ENCODE measurements around the gene CD300E.
"Not testable (repeated sequence)": the region's sequence is repeated elsewhere in the genome, so short reads cannot be mapped to it uniquely, and the experiment has no call there.

Gene CD300E

DNA sequence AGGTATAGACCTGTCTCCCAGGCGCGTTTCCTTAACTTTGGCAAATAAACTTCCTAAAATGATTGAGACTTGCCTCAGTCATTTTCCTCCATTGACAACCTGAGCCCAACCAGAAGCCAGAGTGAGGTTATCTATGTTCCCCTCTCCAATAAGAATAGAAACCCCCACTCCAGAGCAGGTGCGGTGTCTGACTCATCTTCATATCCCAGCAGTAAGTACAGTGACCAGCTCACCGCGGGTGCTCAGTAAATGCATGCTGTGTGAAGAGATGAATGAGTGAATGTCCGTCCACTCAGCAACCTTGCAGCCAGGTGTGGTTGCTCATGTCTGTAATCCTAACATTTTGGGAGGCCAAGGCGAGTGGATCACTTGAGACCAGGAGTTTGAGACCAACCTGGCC is 19.5 kb upstream of the CD300E start:
- no peak overlapping the region for H3K4me3 ChIP-seq (ENCODE audit: low read depth, low read length)
- TF ChIP-seq, protein P1, sequence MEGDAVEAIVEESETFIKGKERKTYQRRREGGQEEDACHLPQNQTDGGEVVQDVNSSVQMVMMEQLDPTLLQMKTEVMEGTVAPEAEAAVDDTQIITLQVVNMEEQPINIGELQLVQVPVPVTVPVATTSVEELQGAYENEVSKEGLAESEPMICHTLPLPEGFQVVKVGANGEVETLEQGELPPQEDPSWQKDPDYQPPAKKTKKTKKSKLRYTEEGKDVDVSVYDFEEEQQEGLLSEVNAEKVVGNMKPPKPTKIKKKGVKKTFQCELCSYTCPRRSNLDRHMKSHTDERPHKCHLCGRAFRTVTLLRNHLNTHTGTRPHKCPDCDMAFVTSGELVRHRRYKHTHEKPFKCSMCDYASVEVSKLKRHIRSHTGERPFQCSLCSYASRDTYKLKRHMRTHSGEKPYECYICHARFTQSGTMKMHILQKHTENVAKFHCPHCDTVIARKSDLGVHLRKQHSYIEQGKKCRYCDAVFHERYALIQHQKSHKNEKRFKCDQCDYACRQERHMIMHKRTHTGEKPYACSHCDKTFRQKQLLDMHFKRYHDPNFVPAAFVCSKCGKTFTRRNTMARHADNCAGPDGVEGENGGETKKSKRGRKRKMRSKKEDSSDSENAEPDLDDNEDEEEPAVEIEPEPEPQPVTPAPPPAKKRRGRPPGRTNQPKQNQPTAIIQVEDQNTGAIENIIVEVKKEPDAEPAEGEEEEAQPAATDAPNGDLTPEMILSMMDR (IDR thresholded peaks at IDR 0.05; ENCODE audit: low read depth, low read length), result no peak

DNA sequence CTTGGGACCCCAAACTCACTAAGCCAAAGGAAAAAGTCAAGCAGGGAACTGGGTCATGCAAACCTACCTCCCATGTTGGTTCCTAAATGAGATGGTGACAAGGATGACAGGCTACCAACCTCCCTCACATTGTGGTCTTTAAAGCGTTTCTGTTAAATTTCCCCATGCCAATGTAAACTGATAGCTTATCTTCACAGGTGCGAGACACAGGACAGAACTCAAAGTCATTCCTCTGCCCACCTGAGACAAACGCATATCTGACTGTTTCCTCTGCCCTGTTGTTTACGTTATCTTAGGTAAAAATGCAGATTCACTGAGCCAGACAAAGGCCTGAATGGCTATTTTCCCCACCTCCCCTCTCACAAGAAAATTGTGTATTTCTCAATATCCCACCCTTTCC is 19.0 kb upstream of the CD300E start:
- no peak overlapping the region for H3K4me3 ChIP-seq (ENCODE audit: low read depth, low read length)
- TF ChIP-seq, protein P1 (IDR thresholded peaks at IDR 0.05; ENCODE audit: low read depth, low read length), result no peak

DNA sequence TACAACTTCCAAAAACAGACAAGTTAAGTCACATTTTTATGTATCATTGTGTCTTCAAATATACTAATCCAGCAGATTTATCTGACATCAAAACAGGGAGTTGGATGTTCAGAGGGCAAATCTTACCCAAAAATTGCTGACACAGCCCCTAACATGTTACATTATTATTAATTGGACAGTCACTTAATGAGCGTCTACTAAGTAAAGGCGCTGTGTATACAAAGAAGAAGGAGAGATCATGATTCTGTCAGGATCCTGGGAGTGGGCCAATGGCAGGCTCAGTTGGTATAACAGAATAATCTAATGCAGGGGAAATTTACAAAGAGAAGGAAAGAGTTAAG is 18.4 kb upstream of the CD300E start:
- TF ChIP-seq, protein P1 (IDR thresholded peaks at IDR 0.05; ENCODE audit: low read depth, low read length), result no peak
- no peak overlapping the region for H3K4me3 ChIP-seq (ENCODE audit: low read depth, low read length)

DNA sequence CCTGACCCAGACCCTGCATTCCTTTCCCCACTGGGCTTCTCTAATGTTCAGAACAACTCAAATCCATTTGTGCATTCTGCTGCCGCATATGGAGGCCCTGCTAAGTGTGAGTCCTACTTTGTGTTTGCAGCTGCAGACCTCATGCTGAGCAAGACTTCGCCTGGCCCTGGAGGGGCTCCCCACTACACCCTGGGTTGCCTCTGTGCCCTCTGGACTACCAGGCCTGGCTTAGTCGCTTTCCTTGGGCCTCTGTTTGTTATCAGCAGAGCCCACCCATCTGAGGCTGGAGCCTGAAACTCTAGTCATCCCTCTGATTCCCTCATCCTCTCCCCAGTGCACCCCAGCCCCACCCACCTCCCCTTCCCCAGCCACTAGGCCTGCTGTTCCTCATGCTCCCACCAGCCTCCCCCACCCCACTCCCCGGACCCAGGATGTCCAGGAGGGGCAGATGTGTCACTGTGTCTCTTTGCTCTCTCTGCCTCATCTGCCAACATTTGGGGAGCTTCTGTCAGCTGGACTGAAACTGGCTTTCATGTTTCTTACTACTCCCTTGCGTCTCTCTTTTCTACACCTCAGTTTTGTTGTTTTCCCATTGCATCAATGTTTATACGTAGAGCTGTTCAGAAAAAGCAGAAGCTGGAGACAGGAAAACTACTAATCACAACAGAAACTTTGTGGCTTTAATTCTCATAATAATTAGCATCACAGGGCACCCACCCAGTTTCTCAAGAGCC is 17.9 kb upstream of the CD300E start:
- no peak overlapping the region for H3K4me3 ChIP-seq (ENCODE audit: low read depth, low read length)
- TF ChIP-seq, protein P1 (IDR thresholded peaks at IDR 0.05; ENCODE audit: low read depth, low read length), result no peak

DNA sequence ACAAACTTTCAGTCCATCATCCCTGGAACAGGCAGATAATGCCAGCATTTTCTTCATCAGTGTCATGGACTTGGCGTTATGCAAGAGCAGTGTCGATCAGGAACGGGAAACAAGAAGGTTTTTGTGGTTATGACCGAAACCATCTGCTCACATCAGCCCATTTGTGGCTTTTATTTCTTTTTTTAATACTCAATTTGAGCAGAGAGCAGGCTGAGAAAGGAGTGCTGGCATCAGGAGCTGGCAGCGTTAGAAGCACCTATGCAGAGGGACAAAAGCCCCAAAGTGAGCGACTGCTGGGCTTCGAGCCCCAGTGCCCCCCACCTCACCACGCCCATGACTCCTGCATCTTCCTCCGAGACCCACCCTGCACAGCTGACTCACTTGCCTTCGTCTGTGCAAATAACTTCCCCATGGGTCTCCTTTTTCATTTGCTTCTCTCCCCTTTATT is 16.2 kb upstream of the CD300E start:
- TF ChIP-seq, protein P1 (IDR thresholded peaks at IDR 0.05; ENCODE audit: low read depth, low read length), result no peak

DNA sequence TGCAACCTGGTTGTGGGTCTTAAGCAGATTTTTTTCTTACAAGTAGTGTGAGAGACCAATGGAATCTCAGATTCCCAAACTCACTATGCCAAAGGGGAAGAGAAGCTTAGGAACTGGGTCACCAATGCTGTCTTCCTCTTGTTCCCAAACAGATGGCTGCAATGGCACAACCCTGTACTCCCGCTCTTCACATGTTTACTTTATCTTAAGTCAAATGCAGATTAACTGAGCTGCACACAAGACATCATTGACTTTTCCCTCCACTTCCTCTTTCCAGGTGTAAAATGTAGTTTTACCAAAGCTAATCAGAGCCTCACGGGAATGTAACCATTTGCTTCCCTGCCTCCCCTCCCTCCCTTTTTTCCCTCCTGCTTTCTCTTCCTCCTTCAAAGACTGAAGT is 14.4 kb upstream of the CD300E start:
- H3K4me3 ChIP-seq (ENCODE audit: low read depth, low read length), result no peak overlapping the region
- TF ChIP-seq, protein P1 (IDR thresholded peaks at IDR 0.05; ENCODE audit: low read depth, low read length), result no peak

More for the DNA sequence above, 16.2 kb upstream of the CD300E start:
- H3K4me3 ChIP-seq (ENCODE audit: low read depth, low read length), result no peak overlapping the region

DNA sequence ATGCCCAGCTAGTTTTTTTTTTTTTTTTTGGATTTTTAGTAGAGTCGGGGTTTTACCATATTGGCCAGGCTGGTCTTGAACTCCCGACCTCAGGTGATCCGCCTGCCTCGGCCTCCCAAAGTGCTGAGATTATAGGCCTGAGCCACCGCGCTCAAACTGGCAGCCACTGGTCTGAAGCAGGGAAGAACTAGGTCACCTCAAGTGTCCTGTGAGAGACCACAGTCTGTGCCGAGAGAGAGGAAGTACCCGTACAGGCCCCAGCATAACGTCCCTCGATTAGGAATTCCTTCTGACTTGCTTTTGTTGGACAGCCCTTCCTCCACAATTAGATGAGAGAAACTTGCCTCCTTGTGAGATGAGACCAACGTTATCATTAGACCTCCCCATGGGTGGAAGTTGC is 13.7 kb upstream of the CD300E start:
- no peak overlapping the region for H3K4me3 ChIP-seq (ENCODE audit: low read depth, low read length)
- TF ChIP-seq, protein P1 (IDR thresholded peaks at IDR 0.05; ENCODE audit: low read depth, low read length), result no peak

DNA sequence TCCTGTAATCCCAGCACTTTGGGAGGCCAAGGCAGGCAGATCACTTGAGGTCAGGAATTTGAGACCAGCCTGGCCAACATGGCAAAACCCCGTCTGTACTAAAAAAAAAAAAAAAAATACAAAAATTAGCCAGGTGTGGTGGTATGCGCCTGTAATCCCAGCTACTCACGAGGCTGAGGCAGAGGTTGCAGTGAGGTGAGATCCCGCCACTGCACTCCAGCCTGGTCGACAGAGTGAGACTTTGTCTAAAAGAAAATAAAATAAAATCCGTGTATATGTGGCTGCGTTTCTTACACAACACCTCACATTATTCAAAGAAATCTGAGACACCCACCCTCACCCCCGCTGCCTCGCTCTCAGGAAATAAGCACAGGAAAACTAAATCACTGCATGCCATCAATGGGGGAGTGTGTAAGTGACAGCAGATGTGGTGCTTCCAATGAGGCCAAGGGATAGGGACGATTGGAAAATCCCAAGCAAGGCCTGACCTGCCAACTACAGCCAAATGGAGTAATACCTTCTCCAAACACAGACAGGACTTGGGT is 13.1 kb upstream of the CD300E start:
- H3K4me3 ChIP-seq (ENCODE audit: low read depth, low read length), result not testable (repeated sequence)
